NK-92 (cell line): ENCODE results near the gene NCEH1.

Source experiments
- DNase-seq: peaks from one replicate; lab custom pipeline; 2025; ENCODE audit not compliant: unreplicated experiment; lab: John Stamatoyannopoulos, UW

The NCEH1 gene

GRCh38 chr3:172647080-172647479 is 63.8 kb downstream of the NCEH1 start:
- no peak for DNase-seq

- DNase-seq, result no peak
Observed at GRCh38 chr3:172646439-172647015, 64.3 kb downstream of the NCEH1 start.

GRCh38 chr3:172644258-172644657 is 66.6 kb downstream of the NCEH1 start:
- no peak for DNase-seq

- no peak for DNase-seq
Observed at GRCh38 chr3:172643506-172644179, 67.2 kb downstream of the NCEH1 start.

- no peak for DNase-seq
Observed at GRCh38 chr3:172641291-172641690, 69.6 kb downstream of the NCEH1 start.

- no peak for DNase-seq
Observed at GRCh38 chr3:172640751-172641150, 70.1 kb downstream of the NCEH1 start.

- no peak for DNase-seq
Observed at GRCh38 chr3:172635588-172635987, 75.3 kb downstream of the NCEH1 start.

- no peak for DNase-seq
Observed at GRCh38 chr3:172634948-172635347, 75.9 kb downstream of the NCEH1 start.

GRCh38 chr3:172630316-172630715 is 80.6 kb downstream of the NCEH1 start:
- DNase-seq, result no peak

- no peak for DNase-seq
Observed at GRCh38 chr3:172629470-172629869, 81.4 kb downstream of the NCEH1 start.

- DNase-seq, result no peak
Observed at GRCh38 chr3:172627057-172627809, 83.6 kb downstream of the NCEH1 start.

- DNase-seq, result no peak
Observed at GRCh38 chr3:172626021-172626640, 84.7 kb downstream of the NCEH1 start.

GRCh38 chr3:172625404-172625803 is 85.5 kb downstream of the NCEH1 start:
- no peak for DNase-seq

GRCh38 chr3:172624999-172625398 is 85.9 kb downstream of the NCEH1 start:
- no peak for DNase-seq

- no peak for DNase-seq
Observed at GRCh38 chr3:172622916-172623700, 87.8 kb downstream of the NCEH1 start.

- DNase-seq, result no peak
Observed at GRCh38 chr3:172622156-172622555, 88.7 kb downstream of the NCEH1 start.

- no peak for DNase-seq
Observed at GRCh38 chr3:172617976-172618375, 92.9 kb downstream of the NCEH1 start.

GRCh38 chr3:172617013-172617706 is 93.7 kb downstream of the NCEH1 start:
- DNase-seq, result no peak

GRCh38 chr3:172616031-172616461 is 94.8 kb downstream of the NCEH1 start:
- DNase-seq, result no peak

GRCh38 chr3:172615296-172615695 is 95.6 kb downstream of the NCEH1 start:
- no peak for DNase-seq
